ENCODE measurements around the gene AP2M1.

The AP2M1 gene

DNA sequence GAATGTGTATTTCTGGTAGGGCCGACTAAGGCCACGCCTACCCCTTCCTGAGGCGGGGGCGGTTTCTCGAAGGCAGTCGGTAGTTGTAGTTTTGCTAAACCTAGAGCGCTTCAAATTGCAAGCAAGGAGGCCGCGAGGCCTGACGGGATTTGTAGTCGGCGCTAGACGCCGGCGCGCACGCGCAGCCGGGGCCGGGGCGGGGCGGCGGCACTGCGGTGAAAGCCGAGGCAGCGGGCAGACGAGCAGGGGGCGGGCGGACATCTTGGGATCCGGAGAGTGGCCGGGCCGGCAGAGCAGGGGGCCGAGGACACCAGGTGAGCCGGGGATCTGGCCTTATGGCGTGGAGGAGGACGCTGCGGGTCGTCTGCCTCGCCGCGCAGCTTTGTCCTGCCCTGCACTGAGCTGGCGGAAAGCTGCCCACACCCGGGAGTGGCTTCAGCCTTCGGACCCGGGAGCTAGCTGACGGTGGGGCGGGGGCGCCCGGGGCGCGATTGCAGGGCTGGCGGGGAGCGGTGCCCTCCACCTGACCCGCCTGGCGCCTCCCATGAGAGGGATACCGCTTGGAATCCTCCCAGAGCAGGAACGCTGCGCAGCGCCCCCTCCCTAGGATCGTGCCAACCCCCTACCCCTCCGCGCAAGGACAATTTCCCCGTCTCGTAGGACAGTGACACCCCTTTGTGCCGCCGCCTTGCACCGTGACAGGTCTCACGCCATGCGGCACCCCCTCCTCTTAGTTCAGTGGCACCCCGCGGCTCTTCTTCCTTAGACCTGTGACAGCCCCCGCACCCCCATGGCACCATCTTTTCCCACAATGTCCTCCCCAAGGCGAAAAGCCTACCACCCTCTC, at the start of gene AP2M1:
AP2M1 (plus strand) TSS at position 210 of the 847 bp plus-strand sequence. CDS start 2,139 bp downstream, outside the sequence.
- TF ChIP-seq CTCF (IDR thresholded peaks at IDR 0.05; ENCODE audit: extremely low read depth, missing control alignments), result no peak
- DNase-seq (ENCODE audit: low spot score), result peak; percentile 98

GRCh38 chr3:184126006-184126405, 48.6 kb upstream of the AP2M1 start:
- DNase-seq (ENCODE audit: low spot score), result no peak

DNA sequence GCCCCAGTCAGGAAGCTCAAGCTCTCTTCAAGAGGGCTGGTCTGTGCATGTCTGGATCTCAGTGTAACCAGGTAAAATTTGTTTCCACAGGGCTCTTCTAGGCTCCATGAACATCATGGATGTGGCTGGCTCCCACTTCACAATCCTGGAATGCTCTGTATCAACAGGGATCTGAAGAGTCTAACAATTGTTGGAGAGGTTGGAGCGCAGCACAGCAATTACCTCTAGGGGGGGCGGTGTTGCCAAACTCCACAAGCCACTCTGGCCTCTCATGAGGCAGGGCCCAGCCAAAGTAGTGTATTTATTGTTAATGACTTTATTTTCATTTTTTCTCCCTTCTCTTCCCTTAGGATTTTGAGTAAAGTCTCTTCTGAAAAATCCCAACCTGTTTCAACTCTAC, 45.6 kb upstream of the AP2M1 start:
- DNase-seq (ENCODE audit: low spot score), result peak; percentile 33
- peak; percentile 25 for TF ChIP-seq CTCF (IDR thresholded peaks at IDR 0.05; ENCODE audit: extremely low read depth, missing control alignments)

More at GRCh38 chr3:184126006-184126405, 48.6 kb upstream of the AP2M1 start:
- no peak for TF ChIP-seq CTCF (IDR thresholded peaks at IDR 0.05; ENCODE audit: extremely low read depth, missing control alignments)

- DNase-seq (ENCODE audit: low spot score), result no peak
- TF ChIP-seq CTCF (IDR thresholded peaks at IDR 0.05; ENCODE audit: extremely low read depth, missing control alignments), result no peak
Measured at GRCh38 chr3:184132945-184133344, 41.7 kb upstream of the AP2M1 start.

GRCh38 chr3:184133840-184134745, 40.6 kb upstream of the AP2M1 start:
- peak; percentile 68 for DNase-seq (ENCODE audit: low spot score)
- no peak for TF ChIP-seq CTCF (IDR thresholded peaks at IDR 0.05; ENCODE audit: extremely low read depth, missing control alignments)

GRCh38 chr3:184134746-184135148, 39.9 kb upstream of the AP2M1 start:
- TF ChIP-seq CTCF (IDR thresholded peaks at IDR 0.05; ENCODE audit: extremely low read depth, missing control alignments), result no peak
- no peak for DNase-seq (ENCODE audit: low spot score)

Measured in GM20000 (cell line).